UCSD-AML1 (cell line): ENCODE results near the gene CWC25.
A peak's percentile ranks its signal among the peaks of the same experiment; 100 is the strongest.

Experiments used
- DNase-seq: peaks from one replicate; lab custom pipeline; 2025; ENCODE audit not compliant: unreplicated experiment; lab: John Stamatoyannopoulos, UW

CWC25 gene

GRCh38 chr17:38853292-38854219 lies 28.4 kb upstream of the CWC25 start, which contains the start of gene RPL23:
Gene RPL23, minus strand, starts transcription at chr17:38853721. Its CDS starts 11 bp downstream, at chr17:38853710.
- peak; percentile 91 for DNase-seq

- DNase-seq, result peak; percentile 28
Measured at GRCh38 chr17:38852771-38853291, 27.7 kb upstream of the CWC25 start.

GRCh38 chr17:38851434-38851833 lies 26.3 kb upstream of the CWC25 start:
- DNase-seq, result no peak

GRCh38 chr17:38850374-38850773 lies 25.3 kb upstream of the CWC25 start:
- DNase-seq, result no peak

- no peak for DNase-seq
Measured at GRCh38 chr17:38848939-38849605, 24.0 kb upstream of the CWC25 start.

- no peak for DNase-seq
Measured at GRCh38 chr17:38848557-38848891, 23.4 kb upstream of the CWC25 start.

- no peak for DNase-seq
Measured at GRCh38 chr17:38844261-38844757, 19.2 kb upstream of the CWC25 start.

- DNase-seq, result no peak
Measured at GRCh38 chr17:38825762-38826247, 684 bp upstream of the CWC25 start.

- no peak for DNase-seq
Measured at GRCh38 chr17:38815576-38816193, 9.4 kb downstream of the CWC25 start.

GRCh38 chr17:38809828-38810227 lies 15.3 kb downstream of the CWC25 start:
- no peak for DNase-seq

GRCh38 chr17:38800237-38800760 lies 24.8 kb downstream of the CWC25 start:
- no peak for DNase-seq

- peak; percentile 97 for DNase-seq
Measured at GRCh38 chr17:38799501-38800236, 25.5 kb downstream of the CWC25 start, which contains the start of gene PIP4K2B. Gene PIP4K2B, minus strand, starts transcription at chr17:38799556. Its CDS starts 132 bp downstream, at chr17:38799424.

GRCh38 chr17:38798614-38799500 lies 26.3 kb downstream of the CWC25 start:
- peak; percentile 80 for DNase-seq

GRCh38 chr17:38797828-38798227 lies 27.3 kb downstream of the CWC25 start:
- DNase-seq, result no peak

- no peak for DNase-seq
Measured at GRCh38 chr17:38797158-38797490, 28.0 kb downstream of the CWC25 start.

GRCh38 chr17:38796451-38797157 lies 28.5 kb downstream of the CWC25 start:
- DNase-seq, result no peak

GRCh38 chr17:38794221-38794620 lies 30.9 kb downstream of the CWC25 start:
- DNase-seq, result no peak

GRCh38 chr17:38791162-38791561 lies 34.0 kb downstream of the CWC25 start:
- no peak for DNase-seq
